BLaER1 (cell line): ENCODE results near the gene ADAM12.

Source experiments
- H3K27ac ChIP-seq: shearing (Covaris generic); formaldehyde crosslinking; 2 replicates; pipeline ENCODE4 v1.8.1; 2022
- H3K27me3 ChIP-seq: shearing (Covaris generic); formaldehyde crosslinking; 2 replicates; pipeline ENCODE4 v1.8.1; 2022
- H3K36me3 ChIP-seq: shearing (Covaris generic); formaldehyde crosslinking; 2 replicates; pipeline ENCODE4 v1.8.1; 2022
- H3K4me1 ChIP-seq: shearing (Covaris generic); formaldehyde crosslinking; 2 replicates; pipeline ENCODE4 v1.8.1; 2022
- H3K4me2 ChIP-seq: shearing (Covaris generic); formaldehyde crosslinking; 2 replicates; pipeline ENCODE4 v1.8.1; 2022
- H3K4me3 ChIP-seq: shearing (Covaris generic); formaldehyde crosslinking; 2 replicates; pipeline ENCODE4 v1.8.1; 2022
- H3K9ac ChIP-seq: shearing (Covaris generic); formaldehyde crosslinking; 2 replicates; pipeline ENCODE4 v1.8.1; 2022
- H3K9me3 ChIP-seq: shearing (Covaris generic); formaldehyde crosslinking; 2 replicates; pipeline ENCODE4 v1.8.1; 2022
- H4K20me1 ChIP-seq: shearing (Covaris generic); formaldehyde crosslinking; 2 replicates; pipeline ENCODE4 v1.8.1; 2022
- Cebpa-rat ChIP-seq: shearing (Covaris generic); IDR thresholded peaks from 2 replicates; pipeline ENCODE4 v1.8.1; 2022

Gene ADAM12

GRCh38 chr10:125989791-125990190 is 398.5 kb downstream of the ADAM12 start:
- Histone ChIP-seq H3K27ac (no peak overlapping the region), H3K9ac (no peak overlapping the region), H3K27me3 (no peaks in the 10 kb centered on the region), H3K4me3 (no peak overlapping the region), H3K36me3 (no peaks in the 10 kb centered on the region), H3K9me3 (peaks cover 7% of the 10 kb centered on the region; the same call in 1 of the 2 replicates), H3K4me1 (no peaks in the 10 kb centered on the region), H4K20me1 (no peaks in the 10 kb centered on the region), H3K4me2 (no peak overlapping the region)
- TF ChIP-seq Cebpa-rat: no peak

DNA sequence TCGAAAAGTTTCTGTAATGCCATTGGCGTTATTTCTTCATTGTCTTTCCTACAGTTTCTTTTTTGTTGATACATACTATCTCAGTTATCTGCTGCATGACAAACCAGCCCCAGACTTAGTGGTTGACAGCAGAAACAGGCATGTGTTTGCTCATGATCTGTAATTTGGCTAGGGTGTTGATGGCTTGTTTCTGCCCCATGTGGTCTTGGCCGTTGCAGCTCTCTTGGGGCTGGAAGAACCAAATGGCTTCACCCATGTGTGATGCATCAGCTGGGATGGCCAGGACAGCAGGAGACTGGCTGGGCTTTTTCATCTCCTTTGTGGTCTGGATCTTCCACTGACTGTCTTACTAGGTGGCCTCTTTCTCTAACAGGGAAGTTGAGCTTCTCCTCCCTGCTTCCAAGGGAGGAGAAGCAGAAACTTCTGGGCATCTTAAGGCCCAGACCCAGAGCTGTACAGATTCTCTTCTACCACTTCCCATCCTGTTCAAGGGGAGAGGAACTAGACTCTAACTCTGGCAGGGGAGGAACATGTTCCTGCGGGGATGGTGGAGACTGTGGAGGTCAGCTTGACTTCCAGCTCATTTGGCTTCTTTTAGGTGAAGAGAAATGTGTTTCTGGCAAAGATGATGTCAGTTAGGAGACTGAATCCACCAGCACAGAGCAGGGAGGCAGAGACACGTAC is 402.6 kb downstream of the ADAM12 start:
- Histone ChIP-seq H3K4me2 (peak overlapping the region; percentile 20; the same call in 1 of the 2 replicates), H3K9ac (no peak overlapping the region), H4K20me1 (no peaks in the 10 kb centered on the region), H3K27ac (no peak overlapping the region), H3K4me3 (no peak overlapping the region), H3K36me3 (no peaks in the 10 kb centered on the region), H3K27me3 (no peaks in the 10 kb centered on the region), H3K4me1 (no peaks in the 10 kb centered on the region), H3K9me3 (peaks cover 2% of the 10 kb centered on the region; the same call in 1 of the 2 replicates)
- no peak for TF ChIP-seq Cebpa-rat

DNA sequence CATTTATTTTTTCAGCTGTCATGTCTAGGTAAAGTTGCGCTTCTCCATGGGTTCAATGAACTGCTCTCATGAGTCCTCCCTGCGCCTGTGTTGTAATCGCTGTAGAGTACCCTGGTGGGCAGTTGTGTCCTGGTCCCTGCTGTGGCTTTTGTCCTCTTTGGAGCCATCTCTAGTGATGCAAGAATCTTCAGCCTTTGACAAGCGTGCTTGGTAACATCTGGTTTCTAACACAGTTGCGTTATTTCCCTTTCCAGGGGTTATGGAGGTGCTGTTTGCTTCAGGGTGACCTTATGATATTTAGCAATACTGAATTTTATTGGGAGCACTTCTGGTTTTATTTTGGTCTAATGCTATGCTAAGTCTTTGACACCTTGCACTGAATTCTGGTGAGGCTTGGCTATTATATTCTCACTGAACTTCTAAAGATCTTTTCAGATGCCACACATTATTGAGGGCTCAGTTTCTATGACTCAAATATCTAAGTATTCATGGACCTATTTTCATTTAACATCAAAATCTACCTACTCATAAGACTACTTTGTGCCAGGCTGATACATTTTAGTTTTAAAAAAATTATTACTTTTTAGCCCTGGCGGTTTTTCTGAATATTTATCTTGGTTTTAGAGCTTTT is 403.3 kb downstream of the ADAM12 start:
- Histone ChIP-seq H3K4me1 (no peaks in the 10 kb centered on the region), H3K9ac (no peak overlapping the region), H3K4me2 (no peak overlapping the region), H3K36me3 (no peaks in the 10 kb centered on the region), H3K27me3 (no peaks in the 10 kb centered on the region), H4K20me1 (no peaks in the 10 kb centered on the region), H3K9me3 (no peaks in the 10 kb centered on the region), H3K27ac (no peak overlapping the region), H3K4me3 (no peak overlapping the region)
- TF ChIP-seq Cebpa-rat: no peak

- Histone ChIP-seq H3K27me3 (no peaks in the 10 kb centered on the region), H3K27ac (no peak overlapping the region), H4K20me1 (no peaks in the 10 kb centered on the region), H3K4me2 (no peak overlapping the region), H3K4me1 (no peaks in the 10 kb centered on the region), H3K4me3 (no peak overlapping the region), H3K36me3 (no peaks in the 10 kb centered on the region), H3K9ac (no peak overlapping the region), H3K9me3 (no peaks in the 10 kb centered on the region)
- TF ChIP-seq Cebpa-rat: no peak
These were observed 403.9 kb downstream of the ADAM12 start for GRCh38 chr10:125984346-125984745.

DNA sequence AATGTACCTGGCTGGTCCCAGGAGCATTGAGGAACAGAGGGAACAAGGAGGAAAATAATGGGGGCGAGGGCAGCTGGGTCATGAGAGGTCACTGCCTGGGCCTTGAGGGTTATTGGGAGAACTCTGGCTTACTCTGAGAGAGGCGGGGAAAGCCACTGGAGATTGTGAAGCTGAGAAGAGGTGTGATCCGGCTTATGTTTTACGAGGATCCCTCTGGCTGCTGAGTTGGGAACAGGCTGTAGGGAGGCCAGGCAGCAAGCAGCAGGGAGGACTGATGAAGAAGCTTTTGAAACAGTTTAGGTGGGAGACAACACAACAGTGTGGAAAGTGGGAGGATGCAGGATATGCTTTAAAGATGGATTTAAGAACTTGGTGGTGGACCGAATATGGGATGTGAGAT is 404.6 kb downstream of the ADAM12 start:
- Histone ChIP-seq H4K20me1 (no peaks in the 10 kb centered on the region), H3K4me3 (no peak overlapping the region), H3K36me3 (no peaks in the 10 kb centered on the region), H3K9ac (no peak overlapping the region), H3K27ac (no peak overlapping the region), H3K4me1 (no peaks in the 10 kb centered on the region), H3K27me3 (no peaks in the 10 kb centered on the region), H3K9me3 (no peaks in the 10 kb centered on the region), H3K4me2 (no peak overlapping the region)
- TF ChIP-seq Cebpa-rat: no peak

DNA sequence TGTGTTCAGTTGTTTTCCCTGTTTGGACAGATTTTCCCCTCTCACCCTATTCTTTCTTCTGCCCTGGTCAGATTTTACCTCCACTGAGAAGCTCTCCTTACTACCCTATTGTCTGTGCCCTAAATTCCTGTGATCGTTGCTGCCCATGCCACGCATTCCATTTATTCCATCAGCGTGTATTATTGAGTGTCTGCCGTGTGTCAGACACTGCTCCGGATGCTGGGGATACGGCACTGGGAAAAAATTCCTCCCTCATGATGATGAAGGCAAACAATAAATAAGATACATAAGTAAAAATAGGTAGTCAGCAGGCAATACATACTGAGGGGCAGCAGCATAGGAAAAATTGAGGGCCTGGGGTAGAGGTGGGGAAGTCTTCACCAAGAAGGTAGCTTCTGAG is 405.1 kb downstream of the ADAM12 start:
- no peak overlapping the region for H3K9ac ChIP-seq
- H3K4me3 ChIP-seq: no peak overlapping the region
- no peak for TF ChIP-seq Cebpa-rat
- H3K27ac ChIP-seq: no peak overlapping the region
- H3K36me3 ChIP-seq: no peaks in the 10 kb centered on the region
- H3K4me2 ChIP-seq: no peak overlapping the region
- no peaks in the 10 kb centered on the region for H3K9me3 ChIP-seq
- H3K4me1 ChIP-seq: no peaks in the 10 kb centered on the region
- H4K20me1 ChIP-seq: no peaks in the 10 kb centered on the region
- no peaks in the 10 kb centered on the region for H3K27me3 ChIP-seq

- Histone ChIP-seq H3K27me3 (no peaks in the 10 kb centered on the region), H3K36me3 (no peaks in the 10 kb centered on the region), H4K20me1 (no peaks in the 10 kb centered on the region), H3K9ac (no peak overlapping the region), H3K9me3 (no peaks in the 10 kb centered on the region), H3K4me1 (no peaks in the 10 kb centered on the region), H3K27ac (no peak overlapping the region), H3K4me2 (no peak overlapping the region), H3K4me3 (no peak overlapping the region)
- TF ChIP-seq Cebpa-rat: no peak
These were observed 405.9 kb downstream of the ADAM12 start for GRCh38 chr10:125982260-125982948.

- H3K4me1 ChIP-seq: no peaks in the 10 kb centered on the region
- no peak overlapping the region for H3K4me3 ChIP-seq
- H3K27ac ChIP-seq: no peak overlapping the region
- no peak for TF ChIP-seq Cebpa-rat
- no peak overlapping the region for H3K9ac ChIP-seq
- no peaks in the 10 kb centered on the region for H4K20me1 ChIP-seq
- H3K27me3 ChIP-seq: no peaks in the 10 kb centered on the region
- no peaks in the 10 kb centered on the region for H3K36me3 ChIP-seq
- H3K4me2 ChIP-seq: no peak overlapping the region
- H3K9me3 ChIP-seq: no peaks in the 10 kb centered on the region
These were observed 407.7 kb downstream of the ADAM12 start for GRCh38 chr10:125980521-125981035.

GRCh38 chr10:125979976-125980375 is 408.3 kb downstream of the ADAM12 start:
- Histone ChIP-seq H3K27ac (no peak overlapping the region), H3K36me3 (no peaks in the 10 kb centered on the region), H3K27me3 (no peaks in the 10 kb centered on the region), H3K9me3 (no peaks in the 10 kb centered on the region), H3K4me2 (no peak overlapping the region), H4K20me1 (no peaks in the 10 kb centered on the region), H3K4me3 (no peak overlapping the region), H3K9ac (no peak overlapping the region), H3K4me1 (no peaks in the 10 kb centered on the region)
- no peak for TF ChIP-seq Cebpa-rat
